Activated naive CD8-positive, alpha-beta T cell treated with anti-CD3 and anti-CD28 coated beads, Interleukin-2, amount 50 U/mL, for 16 hours (primary cell): ENCODE data around the gene CCDC157.
"Not testable (repeated sequence)": the region's sequence is repeated elsewhere in the genome, so short reads cannot be mapped to it uniquely, and the experiment has no call there.

Experiments
- DNase-seq: peaks from one replicate; pipeline ENCODE4 v3.0.0-alpha.2; 2020; ENCODE audit warnings: low read depth, low spot score

The CCDC157 gene

DNA sequence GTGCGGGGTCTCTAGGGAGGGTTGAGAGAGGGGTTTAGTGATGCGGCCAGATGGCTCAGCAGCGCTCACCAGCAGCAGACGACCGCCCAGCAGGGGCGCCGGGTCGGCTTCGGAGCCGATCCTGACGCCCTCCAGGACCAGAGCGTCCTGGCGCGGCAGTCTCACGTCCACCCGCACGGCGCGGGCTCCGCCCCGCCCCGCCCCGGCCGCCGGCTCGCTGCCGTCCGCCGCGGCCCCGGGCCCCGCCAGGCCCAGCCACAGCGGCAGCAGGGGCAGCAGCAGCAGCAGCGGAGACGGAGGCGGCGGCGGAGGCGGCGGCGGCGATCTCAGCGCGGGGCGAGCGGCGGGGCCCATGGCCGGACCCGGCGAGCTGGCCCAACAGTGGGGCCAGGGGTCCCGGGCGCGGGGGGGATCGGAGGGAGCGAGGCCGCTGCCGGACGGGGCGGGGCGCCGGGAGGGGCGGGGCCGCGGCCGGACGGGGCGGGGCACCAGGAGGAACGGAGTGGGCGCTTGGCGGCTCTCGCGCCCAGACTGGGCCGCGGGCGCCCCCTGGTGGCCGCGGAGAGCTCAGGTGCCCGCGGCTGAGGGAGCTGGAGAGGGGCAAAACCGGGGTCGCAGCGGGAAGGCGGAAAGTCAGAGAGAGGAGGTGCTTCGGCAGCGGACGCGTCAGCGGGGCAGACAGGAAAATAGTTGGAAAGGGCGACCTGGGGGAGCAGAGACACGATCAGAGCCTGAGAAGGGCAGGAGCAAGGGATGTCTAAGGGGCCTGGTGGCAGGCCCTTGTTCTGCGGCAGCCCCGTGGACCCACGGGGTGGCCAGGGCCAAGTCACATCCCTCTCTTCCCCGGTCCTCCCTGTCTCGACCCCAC lies 30.4 kb downstream of the CCDC157 start, which contains the start of gene RNF215:
Gene RNF215, minus strand, starts transcription at position 452 of the 868 bp plus-strand sequence. Its CDS starts 98 bp downstream, at position 354.
- DNase-seq = peak; percentile 44

DNA sequence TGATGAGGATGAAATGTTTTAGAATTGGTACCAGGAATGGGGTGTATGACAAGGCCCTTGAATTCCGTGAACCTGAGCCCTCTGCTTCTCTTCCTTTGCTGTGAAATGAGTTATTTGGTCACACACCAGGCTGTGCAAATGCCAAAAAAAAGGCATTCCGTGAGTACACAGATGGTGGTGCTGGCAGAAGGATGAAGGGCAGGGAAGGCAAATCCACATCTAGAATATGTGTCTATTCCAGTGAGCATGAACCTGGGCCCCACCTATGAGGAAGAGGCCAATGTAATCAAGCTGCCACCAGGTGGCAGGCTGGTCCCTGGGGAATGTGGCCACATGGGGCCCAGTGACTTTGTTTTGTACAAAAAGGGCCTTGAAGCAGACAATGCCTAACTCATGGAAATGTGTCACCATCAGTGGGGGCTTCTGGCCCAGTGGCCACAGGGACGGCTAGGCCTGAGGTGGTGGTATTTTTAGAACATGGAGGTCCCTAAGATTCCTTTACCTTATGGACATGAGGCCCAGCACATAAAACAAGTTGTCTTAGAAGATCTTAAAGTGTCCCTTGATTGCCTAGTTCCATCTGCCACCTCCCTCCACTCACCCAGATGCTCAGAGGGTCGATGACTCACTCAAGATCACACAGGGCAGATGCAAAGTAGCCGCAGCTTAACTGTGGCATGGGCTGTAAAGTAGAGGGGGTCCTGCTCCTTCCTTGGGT lies 34.3 kb downstream of the CCDC157 start:
- DNase-seq = peak; percentile 57

DNA sequence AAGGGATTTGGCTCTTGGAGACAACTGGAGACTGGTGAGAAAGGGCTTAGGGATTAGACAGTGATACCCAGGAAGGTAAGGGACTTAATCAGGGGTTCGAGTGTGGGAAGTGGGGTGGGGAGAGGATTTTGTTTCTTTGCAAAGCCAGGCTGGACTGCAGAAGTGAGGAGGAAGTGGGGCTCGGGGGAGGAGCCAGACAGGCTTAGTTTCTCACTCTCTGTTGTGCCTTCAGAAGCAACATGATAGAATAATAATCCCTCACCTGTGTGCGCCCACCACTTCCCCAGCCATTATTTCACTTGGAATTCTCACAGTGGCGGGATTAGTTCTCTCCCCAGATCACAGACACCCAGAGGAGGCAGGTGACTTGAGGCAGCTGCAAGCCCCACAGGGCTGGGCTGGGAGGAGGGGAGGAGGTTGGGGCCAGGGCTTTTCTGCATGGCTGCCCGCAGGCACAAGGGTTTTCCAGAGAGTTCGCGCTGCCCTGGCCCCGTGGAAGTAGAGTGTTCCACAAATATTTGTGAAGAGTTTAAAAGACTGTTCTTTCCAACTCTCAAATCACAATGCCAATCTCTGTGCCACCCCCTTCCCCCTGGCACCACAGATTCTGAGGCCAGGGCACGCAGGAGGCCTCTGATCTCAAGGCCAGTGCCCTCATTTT lies 36.0 kb downstream of the CCDC157 start:
- DNase-seq = no peak

DNA sequence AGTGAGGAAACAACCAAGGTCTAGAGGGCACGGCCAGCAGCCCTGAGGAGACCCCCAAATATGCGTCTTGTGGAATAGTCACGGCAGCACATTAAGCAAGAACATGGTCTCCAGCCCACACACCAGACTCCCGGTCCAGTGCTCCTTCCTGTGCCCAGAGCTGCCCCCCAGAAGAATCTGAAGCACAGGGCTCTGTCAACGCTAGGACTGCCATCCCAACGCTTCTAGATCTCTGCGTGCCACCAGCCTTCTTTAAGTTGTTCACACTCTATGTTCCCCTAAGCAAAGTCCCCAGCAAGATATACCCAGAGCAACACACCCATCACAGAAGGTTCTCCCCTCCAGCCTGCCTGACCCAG lies 36.5 kb downstream of the CCDC157 start:
- DNase-seq = no peak

- DNase-seq = no peak
Measured at GRCh38 chr22:30393885-30394284, 37.1 kb downstream of the CCDC157 start.

DNA sequence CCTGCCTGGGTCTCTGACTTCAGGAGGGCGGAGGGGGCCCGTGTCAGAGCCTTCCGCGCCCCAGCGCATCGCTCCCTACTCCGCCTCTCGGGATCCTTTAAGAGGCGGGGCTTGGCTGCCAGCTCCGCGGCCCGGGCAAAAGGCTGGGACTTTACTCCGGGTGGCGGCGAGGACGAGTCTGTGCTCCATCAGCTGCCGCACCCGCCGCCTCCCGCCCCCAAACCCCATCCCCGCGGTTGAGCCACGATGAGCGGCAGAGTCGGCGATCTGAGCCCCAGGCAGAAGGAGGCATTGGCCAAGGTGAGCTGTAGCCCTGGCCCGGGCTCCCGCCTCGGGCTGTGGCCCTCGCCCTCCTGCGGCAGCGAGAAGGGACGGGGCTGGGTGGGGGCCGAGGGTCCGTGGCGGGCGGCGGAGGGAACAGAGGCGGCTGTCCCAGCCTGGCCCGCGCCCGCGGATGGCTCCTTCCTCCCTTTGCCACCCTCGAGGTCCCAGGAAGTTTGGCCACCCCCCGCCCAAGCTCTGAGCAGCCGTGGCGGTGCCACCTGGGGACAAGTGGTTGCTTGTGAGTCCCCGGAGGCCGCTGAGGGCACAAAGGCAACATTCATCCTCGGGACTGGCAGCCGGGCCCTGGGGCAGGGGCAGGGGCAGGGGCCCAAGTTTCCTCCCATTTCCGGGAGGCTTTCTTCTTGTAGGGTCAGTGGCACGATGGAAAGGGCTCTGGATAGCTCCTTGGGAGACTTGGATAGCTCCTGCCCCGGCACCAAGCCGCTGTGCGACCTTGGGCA lies 40.3 kb downstream of the CCDC157 start, which contains the start of gene SEC14L2:
Gene SEC14L2, plus strand, starts transcription at position 148 of the 785 bp plus-strand sequence. Its CDS starts 99 bp downstream, at position 247.
- peak; percentile 22 for DNase-seq

GRCh38 chr22:30397656-30398635 lies 41.1 kb downstream of the CCDC157 start:
- no peak for DNase-seq

GRCh38 chr22:30398685-30399680 lies 42.2 kb downstream of the CCDC157 start:
- no peak for DNase-seq

DNA sequence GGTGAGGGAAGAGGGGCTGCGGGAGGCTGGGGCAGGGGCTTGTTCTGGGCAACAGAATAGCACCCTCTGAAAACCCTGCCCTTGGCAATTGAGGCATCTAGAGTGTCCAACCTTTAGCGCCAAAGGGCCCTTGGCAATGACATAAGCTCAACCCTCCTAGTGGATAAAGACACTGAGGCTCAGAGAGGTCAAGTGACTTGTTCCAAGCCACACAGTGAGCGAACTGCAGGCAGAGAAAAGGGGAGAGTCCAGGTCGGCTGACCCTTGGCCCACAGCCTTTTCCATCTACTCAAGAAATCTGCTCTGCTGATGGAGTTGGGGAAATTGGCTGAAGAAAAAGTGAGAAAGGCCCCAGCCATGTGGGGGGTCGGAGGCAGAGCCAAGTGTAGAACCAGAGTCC lies 42.9 kb downstream of the CCDC157 start:
- DNase-seq = no peak

- DNase-seq = no peak
Measured at GRCh38 chr22:30400159-30400558, 43.4 kb downstream of the CCDC157 start.

DNA sequence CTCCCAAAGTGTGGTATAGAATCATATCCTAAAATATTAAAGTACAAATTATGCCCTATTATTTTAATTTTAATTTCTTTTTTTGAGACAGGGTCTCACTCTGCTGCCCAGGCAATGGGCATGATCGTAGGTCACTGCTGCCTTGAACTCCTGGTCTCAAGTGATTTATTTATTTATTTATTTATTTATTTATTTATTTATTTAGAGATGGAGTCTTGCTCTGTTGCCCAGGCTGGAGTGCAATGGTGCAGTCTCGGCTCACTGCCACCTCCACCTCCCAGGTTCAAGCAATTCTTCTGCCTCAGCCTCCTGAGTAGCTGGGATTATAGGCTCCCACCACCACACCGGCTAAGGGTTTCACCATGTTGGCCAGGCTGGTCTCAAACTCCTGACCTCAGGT lies 44.2 kb downstream of the CCDC157 start:
- not testable (repeated sequence) for DNase-seq

- DNase-seq = no peak
Measured at GRCh38 chr22:30402028-30402765, 45.4 kb downstream of the CCDC157 start.

GRCh38 chr22:30402766-30403104 lies 45.9 kb downstream of the CCDC157 start:
- DNase-seq = not testable (repeated sequence)

DNA sequence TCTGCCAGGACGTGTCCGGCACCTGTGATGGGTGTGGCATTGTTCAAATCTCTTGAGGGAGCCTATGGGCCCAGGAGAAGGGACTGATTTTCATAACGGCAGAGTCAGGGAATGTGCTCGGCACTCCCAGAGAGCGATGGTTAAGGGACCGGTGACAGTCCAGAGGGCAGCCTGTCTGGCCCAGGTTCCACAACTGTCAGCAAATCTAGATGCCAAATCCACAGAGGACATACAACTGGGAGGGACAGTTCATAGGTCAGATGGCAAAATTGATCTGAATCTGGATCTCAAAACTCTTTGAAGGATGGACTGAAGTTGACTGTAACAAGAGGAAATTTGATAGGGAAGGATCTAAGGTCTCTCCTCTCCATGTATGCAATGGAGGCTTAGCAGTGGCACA lies 47.5 kb downstream of the CCDC157 start:
- DNase-seq = no peak

DNA sequence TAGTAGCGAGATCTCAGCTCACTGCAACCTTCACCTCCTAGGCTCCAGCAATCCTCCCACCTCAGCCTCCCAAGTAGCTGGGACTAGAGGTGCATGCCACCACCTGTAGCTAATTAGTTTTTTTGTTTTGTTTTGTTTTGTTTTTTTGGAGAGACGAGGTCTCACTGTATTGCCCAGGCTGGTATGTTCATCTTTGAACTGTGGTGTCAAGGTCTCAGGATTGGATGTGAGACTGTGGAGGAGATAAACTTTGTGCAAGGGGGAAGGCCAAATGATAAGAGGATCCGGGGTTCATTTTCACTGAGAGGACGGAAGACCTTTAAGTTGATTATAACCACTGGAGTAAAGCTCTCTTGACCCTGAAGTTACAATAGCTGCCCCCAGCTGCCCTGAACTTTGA lies 48.9 kb downstream of the CCDC157 start:
- DNase-seq = no peak

- DNase-seq = no peak
Measured at GRCh38 chr22:30406400-30406799, 49.6 kb downstream of the CCDC157 start.

DNA sequence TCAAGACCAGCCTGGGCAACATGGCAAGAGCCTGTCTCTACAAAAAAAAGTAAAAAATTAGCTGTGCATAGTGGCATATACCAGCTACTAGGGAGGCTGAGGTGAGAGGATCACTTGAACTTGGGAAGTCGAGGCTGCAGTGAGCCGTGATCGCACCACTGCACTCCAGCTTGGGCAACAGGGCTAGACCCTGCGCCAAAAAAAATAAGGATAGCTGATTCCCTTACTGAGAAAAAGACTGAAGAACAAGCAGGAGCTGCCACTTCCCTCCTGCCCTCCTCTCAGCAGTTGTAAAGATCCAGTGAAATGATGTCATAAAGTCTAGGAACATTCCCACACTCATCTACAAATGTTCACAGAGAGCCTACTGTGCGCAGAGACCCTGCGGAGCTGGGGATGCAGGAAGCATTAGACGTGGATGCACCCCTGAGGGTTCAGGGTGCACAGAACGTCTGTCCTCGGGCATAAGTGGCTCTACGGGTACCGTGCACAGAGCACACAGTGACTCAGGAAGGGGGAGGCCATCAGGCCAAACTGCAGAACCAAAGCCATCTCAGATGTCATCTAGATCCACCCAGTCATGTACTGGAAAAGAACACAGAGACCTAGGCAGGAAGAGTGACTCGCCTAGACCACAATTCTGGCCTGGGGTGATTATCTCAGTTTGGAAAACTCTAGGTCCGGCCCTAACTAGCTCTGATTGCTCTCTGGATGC lies 51.7 kb downstream of the CCDC157 start:
- DNase-seq = no peak

DNA sequence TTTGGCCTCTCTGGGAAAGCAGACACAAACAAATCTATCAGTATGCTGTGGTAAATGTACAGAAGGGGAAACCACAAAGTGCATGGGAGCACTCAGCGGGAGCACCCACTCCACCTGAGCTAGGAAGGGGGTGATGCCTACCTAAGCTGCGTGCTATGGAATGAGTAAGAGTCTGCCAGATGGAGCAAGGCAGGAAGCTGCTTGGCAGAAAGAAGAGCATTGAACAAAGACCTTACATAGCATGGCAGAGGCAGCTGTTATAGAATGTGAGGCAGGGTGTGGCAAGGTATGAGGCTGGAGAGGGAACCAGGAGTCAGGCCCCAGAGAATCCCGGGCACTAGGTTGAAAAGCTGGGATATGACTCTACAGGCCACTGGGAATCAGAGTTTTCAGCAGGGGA lies 55.0 kb downstream of the CCDC157 start:
- no peak for DNase-seq
